Measurements from ENCODE around the gene TTLL12.
A peak's percentile ranks its signal among the peaks of the same experiment; 100 is the strongest.

GRCh38 chr22:43230971-43231723 is 44.2 kb upstream of the TTLL12 start:
- TF ChIP-seq, protein P1, sequence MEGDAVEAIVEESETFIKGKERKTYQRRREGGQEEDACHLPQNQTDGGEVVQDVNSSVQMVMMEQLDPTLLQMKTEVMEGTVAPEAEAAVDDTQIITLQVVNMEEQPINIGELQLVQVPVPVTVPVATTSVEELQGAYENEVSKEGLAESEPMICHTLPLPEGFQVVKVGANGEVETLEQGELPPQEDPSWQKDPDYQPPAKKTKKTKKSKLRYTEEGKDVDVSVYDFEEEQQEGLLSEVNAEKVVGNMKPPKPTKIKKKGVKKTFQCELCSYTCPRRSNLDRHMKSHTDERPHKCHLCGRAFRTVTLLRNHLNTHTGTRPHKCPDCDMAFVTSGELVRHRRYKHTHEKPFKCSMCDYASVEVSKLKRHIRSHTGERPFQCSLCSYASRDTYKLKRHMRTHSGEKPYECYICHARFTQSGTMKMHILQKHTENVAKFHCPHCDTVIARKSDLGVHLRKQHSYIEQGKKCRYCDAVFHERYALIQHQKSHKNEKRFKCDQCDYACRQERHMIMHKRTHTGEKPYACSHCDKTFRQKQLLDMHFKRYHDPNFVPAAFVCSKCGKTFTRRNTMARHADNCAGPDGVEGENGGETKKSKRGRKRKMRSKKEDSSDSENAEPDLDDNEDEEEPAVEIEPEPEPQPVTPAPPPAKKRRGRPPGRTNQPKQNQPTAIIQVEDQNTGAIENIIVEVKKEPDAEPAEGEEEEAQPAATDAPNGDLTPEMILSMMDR (conservative IDR thresholded peaks at IDR 0.05; ENCODE audit: low read length) = peak; percentile 98
- TF ChIP-seq EZH2phosphoT487 (IDR thresholded peaks at IDR 0.05; ENCODE audit: borderline replicate concordance, low read depth, low read length) = no peak

Data from OCI-LY7 (cell line).